GM12878 (cell line): ENCODE data around the gene HSPA12A.

Source experiments
- BHLHE40 ChIP-seq, 2 experiments: fragments of 450-650 bp in 1 of 2; IDR thresholded peaks; 2 replicates each; pipeline ENCODE4 v1.6.1; 2011 to 2017; ENCODE audit warnings: low read depth in 2 of 2, borderline replicate concordance in 1 of 2, improper control_type of control experiment in 1 of 2, low read length in 1 of 2, mild to moderate bottlenecking in 1 of 2
- JUNB ChIP-seq: IDR thresholded peaks from 2 replicates; pipeline ENCODE4 v1.6.1; 2016; ENCODE audit warnings: antibody characterized with exemption, mild to moderate bottlenecking
- NFIC ChIP-seq: IDR thresholded peaks from 2 replicates; pipeline ENCODE4 v1.6.1; 2012; ENCODE audit warnings: low read depth, mild to moderate bottlenecking, inconsistent platforms, low read length, moderate library complexity
- SIN3A ChIP-seq: IDR thresholded peaks from 2 replicates; pipeline ENCODE4 v1.6.1; 2012; ENCODE audit warnings: low read depth, low read length, improper control_type of control experiment
- TF ChIP-seq, protein P1 (sequence below), 3 experiments: IDR thresholded peaks in 2 of 3; conservative IDR thresholded peaks in 1 of 3; 2 replicates each; pipeline ENCODE4 v1.5.1; 2011; ENCODE audit warnings: low read depth in 3 of 3, low read length in 3 of 3, mild to moderate bottlenecking in 3 of 3, control low read depth in 2 of 3, moderate library complexity in 2 of 3, inconsistent platforms in 1 of 3, mixed read lengths in 1 of 3; ENCODE audit not compliant: control insufficient read depth in 2 of 3, insufficient read depth in 1 of 3; ENCODE audit errors: extremely low read depth in 1 of 3
- TF ChIP-seq, protein P2 (sequence below): IDR thresholded peaks from 2 replicates; pipeline ENCODE4 v1.6.1; 2011; ENCODE audit warnings: borderline replicate concordance, low read depth, mild to moderate bottlenecking, moderate library complexity, low read length; ENCODE audit not compliant: insufficient read depth, poor library complexity, severe bottlenecking

DNA sequence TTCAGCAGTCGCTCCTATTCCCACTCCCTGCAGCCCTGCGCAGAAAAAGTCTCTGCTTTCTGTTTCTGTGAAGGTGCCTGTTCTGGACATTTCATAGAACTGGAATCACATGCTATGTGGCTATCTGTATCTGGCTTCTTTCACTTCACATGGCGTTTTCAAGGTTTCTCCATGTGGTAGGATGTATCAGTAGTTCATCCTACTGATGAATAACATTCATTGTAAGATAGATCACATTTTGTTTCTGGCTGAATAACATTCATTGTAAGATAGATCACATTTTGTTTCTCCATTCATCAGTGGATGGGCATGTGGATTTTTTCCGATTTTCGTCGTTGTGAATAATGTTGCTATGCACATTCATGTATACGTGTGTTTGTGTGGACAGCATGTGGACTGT, 44.5 kb downstream of the HSPA12A start:
- TF ChIP-seq JUNB, result no peak
- TF ChIP-seq, protein P1, sequence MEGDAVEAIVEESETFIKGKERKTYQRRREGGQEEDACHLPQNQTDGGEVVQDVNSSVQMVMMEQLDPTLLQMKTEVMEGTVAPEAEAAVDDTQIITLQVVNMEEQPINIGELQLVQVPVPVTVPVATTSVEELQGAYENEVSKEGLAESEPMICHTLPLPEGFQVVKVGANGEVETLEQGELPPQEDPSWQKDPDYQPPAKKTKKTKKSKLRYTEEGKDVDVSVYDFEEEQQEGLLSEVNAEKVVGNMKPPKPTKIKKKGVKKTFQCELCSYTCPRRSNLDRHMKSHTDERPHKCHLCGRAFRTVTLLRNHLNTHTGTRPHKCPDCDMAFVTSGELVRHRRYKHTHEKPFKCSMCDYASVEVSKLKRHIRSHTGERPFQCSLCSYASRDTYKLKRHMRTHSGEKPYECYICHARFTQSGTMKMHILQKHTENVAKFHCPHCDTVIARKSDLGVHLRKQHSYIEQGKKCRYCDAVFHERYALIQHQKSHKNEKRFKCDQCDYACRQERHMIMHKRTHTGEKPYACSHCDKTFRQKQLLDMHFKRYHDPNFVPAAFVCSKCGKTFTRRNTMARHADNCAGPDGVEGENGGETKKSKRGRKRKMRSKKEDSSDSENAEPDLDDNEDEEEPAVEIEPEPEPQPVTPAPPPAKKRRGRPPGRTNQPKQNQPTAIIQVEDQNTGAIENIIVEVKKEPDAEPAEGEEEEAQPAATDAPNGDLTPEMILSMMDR (IDR thresholded peaks at IDR 0.05 in 2 of 3, conservative IDR thresholded peaks at IDR 0.05 in 1 of 3; ENCODE audit: control insufficient read depth in 2 of 3, extremely low read depth in 1 of 3, insufficient read depth in 1 of 3, low read depth in 3 of 3, low read length in 3 of 3), result no peak
- no peak for TF ChIP-seq SIN3A
- TF ChIP-seq NFIC, result no peak
- no peak for TF ChIP-seq BHLHE40 (IDR thresholded peaks at IDR 0.05; ENCODE audit: borderline replicate concordance in 1 of 2, low read depth in 2 of 2, low read length in 1 of 2)
- TF ChIP-seq, protein P2, sequence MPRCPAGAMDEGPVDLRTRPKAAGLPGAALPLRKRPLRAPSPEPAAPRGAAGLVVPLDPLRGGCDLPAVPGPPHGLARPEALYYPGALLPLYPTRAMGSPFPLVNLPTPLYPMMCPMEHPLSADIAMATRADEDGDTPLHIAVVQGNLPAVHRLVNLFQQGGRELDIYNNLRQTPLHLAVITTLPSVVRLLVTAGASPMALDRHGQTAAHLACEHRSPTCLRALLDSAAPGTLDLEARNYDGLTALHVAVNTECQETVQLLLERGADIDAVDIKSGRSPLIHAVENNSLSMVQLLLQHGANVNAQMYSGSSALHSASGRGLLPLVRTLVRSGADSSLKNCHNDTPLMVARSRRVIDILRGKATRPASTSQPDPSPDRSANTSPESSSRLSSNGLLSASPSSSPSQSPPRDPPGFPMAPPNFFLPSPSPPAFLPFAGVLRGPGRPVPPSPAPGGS, result no peak
